Measurements from ENCODE around the gene ZNF446. TPM values are rescaled to one million over a fixed set of nuclear protein-coding genes. Genes with fewer than 3 reads are reported as not detected.
A peak's percentile ranks its signal among the peaks of the same experiment; 100 is the strongest.
"Not testable (repeated sequence)": the region's sequence is repeated elsewhere in the genome, so short reads cannot be mapped to it uniquely, and the experiment has no call there.

ZNF446 gene
- total RNA-seq, 1 donor from 2014 or later: 6.8 TPM

GRCh38 chr19:58455306-58455705 is 20.8 kb upstream of the ZNF446 start:
- Mint-ChIP-seq H3K4me3 (no peak overlapping the region), H3K27ac (no peak overlapping the region), H3K27me3 (peaks cover 6% of the 10 kb centered on the region), H3K4me1 (peaks cover 21% of the 10 kb centered on the region), H3K9me3 (no peaks in the 10 kb centered on the region), H3K36me3 (ENCODE audit: low read depth) (peaks cover 32% of the 10 kb centered on the region)
- no peak for DNase-seq
- intact Hi-C loops (cut with micrococcal nuclease): no loop called here

DNA sequence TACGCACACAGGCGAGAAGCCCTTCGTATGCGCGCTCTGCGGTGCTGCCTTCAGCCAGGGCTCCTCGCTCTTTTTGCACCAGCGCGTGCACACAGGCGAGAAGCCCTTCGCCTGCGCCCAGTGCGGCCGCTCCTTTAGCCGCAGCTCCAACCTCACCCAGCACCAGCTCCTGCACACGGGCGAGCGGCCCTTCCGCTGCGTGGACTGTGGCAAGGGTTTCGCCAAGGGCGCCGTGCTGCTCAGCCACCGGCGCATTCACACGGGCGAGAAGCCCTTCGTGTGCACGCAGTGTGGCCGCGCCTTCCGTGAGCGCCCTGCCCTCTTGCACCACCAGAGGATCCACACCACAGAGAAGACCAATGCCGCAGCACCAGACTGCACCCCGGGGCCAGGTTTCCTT is 20.0 kb upstream of the ZNF446 start:
- intact Hi-C loops (cut with micrococcal nuclease): no loop called here
- Mint-ChIP-seq H3K27me3 (peaks cover 2% of the 10 kb centered on the region), H3K36me3 (ENCODE audit: low read depth) (peaks cover 33% of the 10 kb centered on the region), H3K9me3 (no peaks in the 10 kb centered on the region), H3K4me1 (peaks cover 14% of the 10 kb centered on the region), H3K27ac (no peak overlapping the region), H3K4me3 (no peak overlapping the region)
- DNase-seq: no peak

DNA sequence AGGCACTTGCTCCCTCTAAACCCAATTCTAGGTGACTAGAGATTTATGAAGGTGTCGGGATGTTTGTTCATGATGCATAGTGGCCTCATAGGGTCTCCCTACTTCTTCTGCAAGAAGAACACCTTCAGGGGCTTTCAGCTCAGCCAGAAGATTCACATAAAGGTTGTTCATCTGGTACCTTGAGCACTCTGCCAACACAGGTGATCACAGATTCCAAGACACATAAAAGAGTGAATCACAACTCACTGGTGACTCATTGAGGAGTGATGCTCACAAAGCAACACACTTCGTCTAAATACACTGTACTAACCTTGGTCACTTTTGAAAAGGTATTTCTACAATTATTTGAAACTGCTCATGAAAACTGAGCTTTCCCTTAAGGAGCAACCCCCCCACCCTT is 16.1 kb upstream of the ZNF446 start:
- no peak overlapping the region for H3K4me3 Mint-ChIP-seq
- H3K9me3 Mint-ChIP-seq: no peaks in the 10 kb centered on the region
- DNase-seq: no peak
- H3K27me3 Mint-ChIP-seq: no peaks in the 10 kb centered on the region
- H3K4me1 Mint-ChIP-seq: no peaks in the 10 kb centered on the region
- intact Hi-C loops (cut with micrococcal nuclease): no loop called here
- H3K36me3 Mint-ChIP-seq (ENCODE audit: low read depth): peaks cover 21% of the 10 kb centered on the region
- no peak overlapping the region for H3K27ac Mint-ChIP-seq

GRCh38 chr19:58466089-58466759 is 9.9 kb upstream of the ZNF446 start:
- Mint-ChIP-seq H3K4me3 (peak overlapping the region; percentile 89), H3K27ac (peak overlapping the region; percentile 84), H3K36me3 (ENCODE audit: low read depth) (peaks cover 9% of the 10 kb centered on the region), H3K9me3 (no peaks in the 10 kb centered on the region), H3K27me3 (peaks cover 2% of the 10 kb centered on the region), H3K4me1 (peaks cover 15% of the 10 kb centered on the region)
- intact Hi-C loops (cut with micrococcal nuclease): loop anchor here (2.0 kb wide), 3 partner anchors 85 to 187 kb away; partner anchors contain the start of genes ZNF8, ZNF837 and ZSCAN22
- DNase-seq: no peak

- Mint-ChIP-seq H3K36me3 (ENCODE audit: low read depth) (peaks cover 13% of the 10 kb centered on the region), H3K4me1 (peaks cover 15% of the 10 kb centered on the region), H3K27ac (peak within 1 kb of the TSS; percentile 84), H3K4me3 (peak within 1 kb of the TSS; percentile 89), H3K9me3 (no peaks in the 10 kb centered on the region), H3K27me3 (peaks cover 2% of the 10 kb centered on the region)
- DNase-seq: peak; percentile 100
- intact Hi-C loops (cut with micrococcal nuclease): loop anchor here (1.0 to 2.0 kb wide), 6 partner anchors 8 to 188 kb away; partner anchors contain the start of genes MZF1, ZNF324B, ZNF8 and ZNF837
Measured at GRCh38 chr19:58466760-58467589, 9.2 kb upstream of the ZNF446 start, which contains the start of gene ZNF324. ZNF324 (plus strand) TSS chr19:58467080; CDS start chr19:58469186, 2,106 bp downstream.

GRCh38 chr19:58468216-58468839 is 7.8 kb upstream of the ZNF446 start:
- H3K27me3 Mint-ChIP-seq: peaks cover 2% of the 10 kb centered on the region
- no peaks in the 10 kb centered on the region for H3K9me3 Mint-ChIP-seq
- H3K4me1 Mint-ChIP-seq: peaks cover 15% of the 10 kb centered on the region
- peak overlapping the region; percentile 50 for H3K27ac Mint-ChIP-seq
- intact Hi-C loops (cut with micrococcal nuclease): no loop called here
- peaks cover 25% of the 10 kb centered on the region for H3K36me3 Mint-ChIP-seq (ENCODE audit: low read depth)
- no peak for DNase-seq
- peak overlapping the region; percentile 89 for H3K4me3 Mint-ChIP-seq

DNA sequence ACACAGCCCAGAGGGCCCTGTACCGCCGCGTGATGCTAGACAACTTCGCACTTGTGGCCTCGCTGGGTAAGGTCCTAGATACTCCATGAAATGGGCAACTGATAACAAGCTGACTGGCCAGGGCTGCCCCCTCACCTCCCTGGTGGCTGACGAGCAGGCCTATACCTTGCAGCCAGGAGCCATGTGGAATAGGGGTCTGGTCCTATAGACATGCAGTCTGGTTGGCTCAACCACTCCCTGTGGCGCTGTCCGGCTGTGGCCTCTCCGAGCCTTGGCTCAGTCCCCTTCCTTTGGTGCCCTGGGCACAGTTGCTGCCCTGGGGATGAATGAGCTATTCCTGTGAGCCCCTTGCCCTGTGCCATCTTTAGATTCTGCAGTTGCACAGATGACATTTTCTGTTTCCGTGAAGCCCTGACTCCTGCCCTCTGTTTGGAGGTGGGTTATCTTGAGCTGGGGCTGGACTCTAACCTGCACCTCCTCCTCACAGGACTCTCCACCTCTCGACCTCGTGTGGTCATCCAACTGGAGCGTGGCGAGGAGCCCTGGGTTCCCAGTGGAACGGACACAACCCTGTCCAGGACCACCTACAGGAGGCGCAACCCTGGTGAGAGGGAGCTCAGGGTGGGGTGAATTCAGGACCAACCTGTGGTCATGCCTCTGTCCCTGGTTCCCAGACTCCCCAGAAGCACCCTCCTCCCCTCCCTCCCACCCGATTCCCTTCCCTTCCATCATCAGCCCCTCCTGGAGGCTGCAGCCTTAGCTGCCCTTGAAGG is 6.7 kb upstream of the ZNF446 start:
- peaks cover 19% of the 10 kb centered on the region for H3K4me1 Mint-ChIP-seq
- H3K27me3 Mint-ChIP-seq: peaks cover 2% of the 10 kb centered on the region
- peaks cover 26% of the 10 kb centered on the region for H3K36me3 Mint-ChIP-seq (ENCODE audit: low read depth)
- intact Hi-C loops (cut with micrococcal nuclease): no loop called here
- no peak overlapping the region for H3K27ac Mint-ChIP-seq
- H3K9me3 Mint-ChIP-seq: no peaks in the 10 kb centered on the region
- no peak for DNase-seq
- peak overlapping the region; percentile 89 for H3K4me3 Mint-ChIP-seq

- DNase-seq; H3K27ac Mint-ChIP-seq; H3K27me3 Mint-ChIP-seq; H3K4me3 Mint-ChIP-seq; intact Hi-C loops (cut with micrococcal nuclease); H3K9me3 Mint-ChIP-seq: not testable (repeated sequence)
- Mint-ChIP-seq H3K36me3 (ENCODE audit: low read depth) (peaks cover 27% of the 10 kb centered on the region), H3K4me1 (peaks cover 28% of the 10 kb centered on the region)
Measured at GRCh38 chr19:58470837-58471543, 5.2 kb upstream of the ZNF446 start.

DNA sequence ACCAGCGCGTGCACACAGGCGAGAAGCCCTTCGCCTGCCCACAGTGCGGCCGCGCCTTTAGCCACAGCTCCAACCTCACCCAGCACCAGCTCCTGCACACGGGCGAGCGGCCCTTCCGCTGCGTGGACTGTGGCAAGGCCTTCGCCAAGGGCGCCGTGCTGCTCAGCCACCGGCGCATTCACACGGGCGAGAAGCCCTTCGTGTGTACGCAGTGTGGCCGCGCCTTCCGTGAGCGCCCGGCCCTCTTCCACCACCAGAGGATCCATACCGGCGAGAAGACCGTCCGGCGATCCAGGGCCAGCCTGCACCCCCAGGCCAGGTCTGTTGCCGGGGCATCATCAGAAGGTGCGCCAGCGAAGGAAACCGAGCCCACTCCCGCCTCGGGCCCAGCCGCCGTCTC is 4.4 kb upstream of the ZNF446 start:
- no peak for DNase-seq
- Mint-ChIP-seq H3K9me3 (no peaks in the 10 kb centered on the region), H3K36me3 (ENCODE audit: low read depth) (peaks cover 27% of the 10 kb centered on the region), H3K27ac (no peak overlapping the region), H3K4me1 (peaks cover 26% of the 10 kb centered on the region), H3K4me3 (no peak overlapping the region), H3K27me3 (no peaks in the 10 kb centered on the region)
- intact Hi-C loops (cut with micrococcal nuclease): no loop called here

- Mint-ChIP-seq H3K9me3 (no peaks in the 10 kb centered on the region), H3K27me3 (no peaks in the 10 kb centered on the region), H3K27ac (no peak overlapping the region), H3K4me3 (peak overlapping the region; percentile 15), H3K36me3 (ENCODE audit: low read depth) (peaks cover 26% of the 10 kb centered on the region), H3K4me1 (peaks cover 19% of the 10 kb centered on the region)
- no peak for DNase-seq
- intact Hi-C loops (cut with micrococcal nuclease): loop anchor here (2.0 kb wide), 1 partner anchor 93 kb away; the partner anchor contains the start of gene ZNF837
Measured at GRCh38 chr19:58473775-58474174, 2.4 kb upstream of the ZNF446 start.

DNA sequence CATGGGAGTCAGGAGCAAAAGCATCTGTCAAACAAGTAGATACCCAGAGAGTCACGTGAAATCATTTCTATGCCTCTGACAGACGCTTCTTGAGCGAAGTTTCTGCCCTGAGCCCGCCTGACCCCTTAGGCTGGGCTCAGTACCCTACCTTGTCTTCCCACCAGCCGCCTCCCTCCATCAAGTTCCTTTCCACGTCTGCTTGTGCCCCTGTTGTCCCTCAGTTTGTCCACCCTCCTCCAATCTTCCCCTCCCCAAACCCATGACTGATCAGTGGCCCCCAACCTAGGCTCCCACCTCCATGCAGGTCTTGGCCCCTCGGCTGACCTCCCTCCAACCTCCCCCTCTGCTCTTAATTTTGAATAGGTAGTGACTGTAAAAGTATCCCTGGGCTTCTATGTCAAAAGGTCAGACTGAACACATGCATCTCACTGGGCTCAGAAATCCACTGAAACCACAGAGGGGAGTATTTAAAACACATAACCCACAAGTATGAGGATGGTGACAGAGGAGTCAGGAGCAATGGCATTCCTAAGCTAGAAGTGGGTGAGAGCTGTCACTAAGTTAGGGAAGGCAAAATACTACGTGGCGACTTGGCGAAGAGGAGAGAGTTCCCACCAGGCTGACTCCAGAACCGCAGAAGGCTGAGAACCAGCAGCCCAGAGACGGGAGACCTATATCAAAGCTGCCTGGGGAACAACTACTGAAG is 1.7 kb upstream of the ZNF446 start:
- Mint-ChIP-seq H3K27me3 (no peaks in the 10 kb centered on the region), H3K27ac (peak overlapping the region; percentile 6), H3K4me3 (peak overlapping the region; percentile 15), H3K4me1 (peaks cover 19% of the 10 kb centered on the region), H3K36me3 (ENCODE audit: low read depth) (peaks cover 30% of the 10 kb centered on the region), H3K9me3 (no peaks in the 10 kb centered on the region)
- DNase-seq: no peak
- intact Hi-C loops (cut with micrococcal nuclease): loop anchor here (2.0 kb wide), 1 partner anchor 94 kb away; the partner anchor contains the start of gene ZNF837

DNA sequence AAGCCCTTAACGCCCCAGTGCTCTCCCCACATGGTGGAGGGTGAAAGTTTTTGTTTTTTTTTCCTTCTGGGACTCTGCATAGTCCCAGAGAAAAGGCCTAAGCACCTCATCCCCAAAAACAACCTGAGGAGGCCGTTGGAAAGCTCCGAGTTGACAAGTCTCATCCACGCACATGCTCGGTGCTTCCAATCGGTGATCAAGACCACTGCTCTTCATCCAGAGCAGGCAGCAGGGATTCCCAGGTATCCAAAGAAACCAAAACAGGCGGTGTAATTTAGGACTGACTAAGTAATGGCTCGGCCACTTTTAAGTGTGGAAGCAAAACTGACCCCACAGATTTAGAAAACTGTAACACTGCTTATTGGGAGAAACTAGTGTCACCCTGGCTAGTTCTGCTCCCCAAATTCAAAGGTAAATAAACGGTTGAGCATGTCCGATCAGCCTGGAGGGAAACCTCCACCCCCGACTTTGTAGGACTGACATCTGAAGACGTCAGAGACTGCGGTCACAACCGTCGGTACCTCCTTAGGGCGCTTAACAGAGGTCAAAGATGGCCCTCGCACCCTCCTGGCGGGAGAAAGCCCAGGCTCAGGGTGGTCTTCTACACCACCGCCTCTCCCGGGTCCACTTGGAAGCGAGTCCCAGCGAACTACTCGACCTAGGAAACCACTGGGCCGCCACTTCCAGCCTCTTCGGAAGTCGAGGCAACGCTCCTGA is 997 bp upstream of the ZNF446 start:
- intact Hi-C loops (cut with micrococcal nuclease): loop anchor here (1.0 to 2.0 kb wide), 2 partner anchors 8 to 94 kb away; partner anchors contain the start of genes ZNF324 and ZNF837
- Mint-ChIP-seq H3K36me3 (ENCODE audit: low read depth) (peaks cover 27% of the 10 kb centered on the region), H3K4me3 (peak overlapping the region; percentile 93), H3K27me3 (no peaks in the 10 kb centered on the region), H3K9me3 (no peaks in the 10 kb centered on the region), H3K4me1 (peaks cover 19% of the 10 kb centered on the region), H3K27ac (peak overlapping the region; percentile 97)
- peak; percentile 56 for DNase-seq
